GM19240 (cell line): ENCODE data around the gene MAGI1.
"Not testable (repeated sequence)": the region's sequence is repeated elsewhere in the genome, so short reads cannot be mapped to it uniquely, and the experiment has no call there.

Experiments
- DNase-seq: peaks from one replicate; pipeline ENCODE4 v3.0.0; 2011; ENCODE audit warnings: low spot score; ENCODE audit not compliant: insufficient read length

MAGI1 gene

GRCh38 chr3:65572175-65572777 lies 466.4 kb downstream of the MAGI1 start:
- no peak for DNase-seq

- DNase-seq = no peak
Observed at GRCh38 chr3:65569845-65570405, 468.8 kb downstream of the MAGI1 start.

- DNase-seq = no peak
Observed at GRCh38 chr3:65569129-65569528, 469.6 kb downstream of the MAGI1 start.

- DNase-seq = no peak
Observed at GRCh38 chr3:65568497-65568896, 470.2 kb downstream of the MAGI1 start.

- DNase-seq = not testable (repeated sequence)
Observed at GRCh38 chr3:65565744-65566143, 473.0 kb downstream of the MAGI1 start.

GRCh38 chr3:65564483-65564882 lies 474.2 kb downstream of the MAGI1 start:
- DNase-seq = no peak

- no peak for DNase-seq
Observed at GRCh38 chr3:65563861-65564260, 474.9 kb downstream of the MAGI1 start.

- no peak for DNase-seq
Observed at GRCh38 chr3:65562447-65562846, 476.3 kb downstream of the MAGI1 start.

- no peak for DNase-seq
Observed at GRCh38 chr3:65561617-65562016, 477.1 kb downstream of the MAGI1 start.

GRCh38 chr3:65560901-65561300 lies 477.8 kb downstream of the MAGI1 start:
- DNase-seq = no peak

GRCh38 chr3:65560133-65560532 lies 478.6 kb downstream of the MAGI1 start:
- no peak for DNase-seq

GRCh38 chr3:65559643-65560042 lies 479.1 kb downstream of the MAGI1 start:
- no peak for DNase-seq

- no peak for DNase-seq
Observed at GRCh38 chr3:65558826-65559225, 479.9 kb downstream of the MAGI1 start.

- DNase-seq = no peak
Observed at GRCh38 chr3:65557899-65558564, 480.7 kb downstream of the MAGI1 start.

- DNase-seq = no peak
Observed at GRCh38 chr3:65556934-65557577, 481.7 kb downstream of the MAGI1 start.

GRCh38 chr3:65552434-65552833 lies 486.3 kb downstream of the MAGI1 start:
- no peak for DNase-seq

GRCh38 chr3:65551945-65552344 lies 486.8 kb downstream of the MAGI1 start:
- no peak for DNase-seq

GRCh38 chr3:65550137-65550536 lies 488.6 kb downstream of the MAGI1 start:
- no peak for DNase-seq

GRCh38 chr3:65549626-65549959 lies 489.1 kb downstream of the MAGI1 start:
- no peak for DNase-seq

GRCh38 chr3:65548848-65549625 lies 489.7 kb downstream of the MAGI1 start:
- no peak for DNase-seq

- no peak for DNase-seq
Observed at GRCh38 chr3:65545429-65545828, 493.3 kb downstream of the MAGI1 start.

GRCh38 chr3:65543391-65543790 lies 495.3 kb downstream of the MAGI1 start:
- DNase-seq = not testable (repeated sequence)
